ENCODE results near the gene TMEM117.
"Not testable (repeated sequence)": the region's sequence is repeated elsewhere in the genome, so short reads cannot be mapped to it uniquely, and the experiment has no call there.

The TMEM117 gene

DNA sequence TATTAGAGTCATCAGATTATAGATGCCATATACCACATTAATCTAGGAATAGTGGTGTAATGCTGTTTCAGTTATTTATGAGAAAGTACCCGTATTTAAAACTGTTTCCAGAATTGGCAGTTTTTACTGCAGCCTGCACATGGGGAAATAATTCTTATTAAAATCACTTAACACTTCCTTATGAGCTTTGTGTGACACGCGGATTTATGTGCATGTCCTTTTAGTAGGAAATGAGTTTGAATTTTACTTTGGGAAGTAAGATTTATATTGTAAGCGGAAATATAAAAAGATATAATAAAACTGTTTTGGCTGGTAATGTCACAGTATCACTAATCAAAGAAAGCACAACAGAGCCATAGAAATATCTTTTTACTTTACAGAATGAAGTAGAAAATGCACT is 132.9 kb downstream of the TMEM117 start:
- no peak for DNase-seq

DNA sequence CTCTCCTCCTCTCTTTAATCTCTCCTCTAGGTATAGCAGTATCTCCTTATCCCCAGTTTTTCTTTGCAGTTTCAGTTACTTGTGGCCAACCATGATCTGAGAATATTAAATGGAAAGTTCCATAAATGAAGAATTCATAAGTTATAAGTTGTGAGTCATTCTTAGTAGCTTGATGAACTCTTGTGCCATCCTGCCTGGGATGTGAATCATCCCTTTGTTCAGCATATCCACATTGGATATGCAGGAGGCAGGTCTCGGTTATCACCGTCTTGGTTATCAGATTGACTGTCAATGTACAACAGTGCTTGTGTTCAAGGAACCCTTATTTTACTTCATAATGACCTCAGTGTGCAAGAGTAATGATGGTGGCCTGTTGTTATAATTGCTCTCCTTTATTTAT is 134.0 kb downstream of the TMEM117 start:
- DNase-seq: no peak

DNA sequence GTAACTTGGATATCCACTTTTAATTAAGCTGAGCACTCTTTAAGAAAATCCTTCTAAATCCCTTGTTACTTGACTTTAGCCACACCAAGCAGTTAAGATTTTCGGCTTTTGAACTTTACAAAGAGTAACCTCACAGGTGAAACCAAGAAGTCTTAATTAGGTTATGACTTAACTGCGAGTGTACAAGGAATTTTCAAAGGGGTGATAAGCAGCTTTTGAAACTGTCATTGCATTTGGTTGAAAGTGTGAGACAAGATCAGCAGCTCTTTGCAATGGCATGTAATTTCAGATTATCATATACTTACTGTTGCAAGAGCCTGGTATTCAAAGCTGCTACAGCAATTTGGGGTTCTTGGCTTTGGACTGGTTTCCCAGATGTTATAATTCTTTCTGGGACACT is 137.5 kb downstream of the TMEM117 start:
- DNase-seq: no peak

DNA sequence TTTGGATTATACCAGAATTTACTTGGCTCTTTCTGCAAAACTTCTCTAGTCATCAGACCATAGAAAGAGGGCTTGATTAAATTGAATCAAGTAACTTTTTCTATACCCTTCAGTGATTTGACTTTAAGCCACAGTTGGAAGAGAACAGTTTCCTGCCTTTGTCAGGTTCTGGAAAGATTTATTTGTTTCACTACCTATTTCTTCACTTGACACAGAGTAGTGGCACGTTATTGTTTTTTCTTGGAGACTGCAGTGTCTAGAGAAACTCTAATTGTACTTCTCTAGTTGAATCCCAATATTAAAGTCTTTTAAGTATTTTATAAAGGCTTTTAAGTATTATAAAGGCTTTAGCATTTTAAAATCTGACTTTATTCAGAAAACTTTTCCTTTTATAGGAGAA is 138.1 kb downstream of the TMEM117 start:
- no peak for DNase-seq

DNA sequence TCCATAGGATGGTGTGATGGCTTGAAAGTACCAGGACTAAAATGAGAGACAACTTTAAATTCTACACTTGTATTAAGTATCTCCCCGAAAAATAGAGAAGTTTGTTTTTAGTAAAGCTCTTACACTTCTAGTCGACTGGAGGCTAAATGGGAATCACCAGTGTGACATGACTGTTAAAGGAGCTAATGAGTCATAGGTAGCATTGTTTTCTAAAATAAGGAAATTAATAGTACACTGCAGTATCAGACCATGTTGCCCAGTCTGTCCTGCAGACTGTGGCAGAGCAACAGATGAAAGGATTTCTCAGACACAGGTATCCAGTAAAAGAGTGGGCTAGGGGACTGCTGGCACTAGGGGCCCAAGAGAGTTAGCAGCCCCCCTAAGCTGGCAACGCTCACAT is 140.1 kb downstream of the TMEM117 start:
- no peak for DNase-seq

DNA sequence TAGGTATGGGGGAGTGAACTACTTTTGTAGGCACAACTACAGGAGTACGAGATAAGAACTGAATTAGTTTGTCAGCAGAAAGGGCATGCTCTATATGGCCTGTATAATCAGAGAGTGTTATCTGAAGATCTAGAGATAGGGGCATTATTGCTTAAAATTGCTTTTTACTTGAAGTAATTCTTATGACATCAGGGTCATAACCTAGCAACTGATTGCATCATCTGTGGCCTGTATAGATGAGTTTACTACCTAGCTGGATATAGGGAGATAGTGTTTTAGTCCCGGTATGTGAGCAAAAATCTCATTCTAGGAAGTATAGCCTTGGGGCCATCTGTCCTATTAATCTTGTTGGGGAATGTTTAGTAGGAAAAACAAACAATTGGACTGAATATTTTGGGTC is 142.7 kb downstream of the TMEM117 start:
- DNase-seq: no peak

DNA sequence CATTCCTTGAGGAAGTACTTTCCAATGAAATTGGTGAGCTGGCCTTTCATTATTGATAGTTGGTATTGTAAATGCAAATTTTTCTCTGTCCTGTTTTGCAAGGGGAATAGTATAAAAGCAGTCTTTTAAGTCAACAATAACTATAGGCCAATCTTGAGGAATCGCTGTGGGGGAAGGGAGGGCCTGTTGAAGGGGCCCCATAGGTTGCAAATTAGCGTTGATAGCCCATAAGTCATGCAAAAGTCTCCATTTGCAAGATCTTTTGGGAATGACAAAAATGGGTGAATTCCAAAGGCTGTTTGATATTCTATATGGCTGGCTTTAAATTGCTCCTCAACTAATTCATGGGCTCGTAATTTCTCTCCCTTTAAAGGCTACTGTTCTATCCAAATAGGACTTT is 143.6 kb downstream of the TMEM117 start:
- DNase-seq: no peak

DNA sequence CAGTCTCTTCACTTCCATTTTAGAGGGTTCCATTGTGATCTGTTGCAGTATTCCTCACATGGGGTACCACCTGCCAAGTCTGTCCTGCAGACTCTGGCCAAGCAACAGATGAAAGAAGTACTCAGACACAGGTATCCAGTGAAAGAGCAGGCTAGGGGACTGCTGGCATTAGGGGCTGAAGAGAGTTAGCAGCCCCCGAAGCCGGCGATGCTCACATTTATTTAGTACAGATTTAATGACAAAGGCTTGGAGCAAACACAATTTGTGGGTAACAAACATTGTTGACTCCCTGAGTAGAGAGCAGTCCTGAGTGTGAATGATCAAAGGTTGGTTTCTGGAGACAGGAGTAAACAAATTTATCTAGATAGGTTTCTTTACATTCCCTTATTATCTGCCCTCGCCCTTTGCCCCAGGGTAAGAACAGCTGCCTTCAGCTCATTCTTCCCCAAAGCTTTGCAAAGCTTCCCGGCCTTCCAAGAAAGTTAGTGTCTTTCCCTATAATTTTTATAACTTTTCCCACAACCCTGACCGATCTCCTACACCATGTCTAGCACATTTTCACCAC is 144.8 kb downstream of the TMEM117 start:
- no peak for DNase-seq

DNA sequence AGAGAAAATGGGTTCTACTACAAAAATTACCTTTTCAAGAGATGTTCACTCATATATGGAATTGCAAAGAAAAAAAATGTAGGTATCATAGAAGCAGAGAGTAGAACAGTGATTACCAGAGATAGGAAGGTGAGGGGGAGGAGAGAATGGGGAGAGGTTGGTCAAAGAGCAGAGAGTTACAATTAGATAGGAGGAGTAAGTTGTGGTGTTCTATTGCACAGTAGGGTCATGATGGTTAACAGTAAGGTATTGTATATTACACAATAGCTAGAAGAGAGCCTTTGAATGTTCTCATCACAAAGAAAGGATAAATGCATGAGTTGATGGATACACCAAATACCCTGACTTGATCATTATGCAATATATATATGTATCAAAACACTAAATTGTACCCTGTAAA is 145.8 kb downstream of the TMEM117 start:
- no peak for DNase-seq

DNA sequence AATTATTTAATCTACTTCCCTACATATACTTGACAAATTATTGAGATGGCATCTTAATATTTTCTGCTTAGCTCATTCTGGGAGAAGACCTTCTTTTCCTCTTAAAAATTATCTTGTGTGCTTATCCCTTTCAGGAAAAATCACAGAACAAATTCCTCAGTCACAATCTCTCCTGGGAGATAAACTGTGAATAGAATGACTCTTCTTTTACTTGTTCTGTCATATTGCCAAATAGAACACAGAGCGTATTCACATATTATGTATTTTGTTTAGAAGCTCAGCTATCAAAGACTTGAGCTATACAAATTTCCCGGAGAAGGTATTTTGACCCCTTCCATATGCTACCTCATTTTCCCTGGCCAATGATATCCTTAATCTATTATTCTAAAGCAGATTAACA is 146.7 kb downstream of the TMEM117 start:
- no peak for DNase-seq

DNA sequence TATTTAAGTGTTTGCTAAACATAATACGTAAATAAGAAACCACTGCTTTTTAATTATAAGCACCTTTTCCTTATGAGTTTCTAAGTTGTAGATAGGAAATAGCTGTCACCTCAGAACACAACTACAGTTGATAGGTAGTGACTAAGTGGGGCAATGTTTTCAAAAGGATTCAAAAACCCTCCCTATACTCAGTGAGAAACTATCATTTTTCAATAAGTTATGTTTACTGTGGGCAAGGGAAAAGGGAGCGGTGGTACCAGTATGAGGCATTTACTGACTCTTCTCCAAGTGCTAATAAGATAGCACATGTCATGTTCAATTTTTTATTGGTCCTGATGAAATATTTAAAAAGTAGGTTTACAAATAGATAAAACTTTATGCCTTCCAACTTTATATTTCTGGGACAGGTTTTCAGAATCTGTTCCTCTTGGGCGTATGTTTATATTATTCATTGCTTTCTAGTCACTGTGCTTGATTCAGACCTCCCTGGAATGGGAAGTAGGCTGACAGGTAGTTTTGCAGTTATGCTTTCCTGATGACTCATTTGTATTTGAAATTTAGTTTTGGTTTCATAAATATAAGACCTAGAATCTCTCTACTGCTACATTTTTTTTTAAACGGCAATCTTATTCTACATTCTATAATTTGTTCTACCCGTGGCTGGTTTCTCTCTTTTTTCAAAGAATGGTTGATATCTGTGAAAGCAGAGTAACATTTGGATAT is 153.1 kb downstream of the TMEM117 start:
- no peak for DNase-seq

DNA sequence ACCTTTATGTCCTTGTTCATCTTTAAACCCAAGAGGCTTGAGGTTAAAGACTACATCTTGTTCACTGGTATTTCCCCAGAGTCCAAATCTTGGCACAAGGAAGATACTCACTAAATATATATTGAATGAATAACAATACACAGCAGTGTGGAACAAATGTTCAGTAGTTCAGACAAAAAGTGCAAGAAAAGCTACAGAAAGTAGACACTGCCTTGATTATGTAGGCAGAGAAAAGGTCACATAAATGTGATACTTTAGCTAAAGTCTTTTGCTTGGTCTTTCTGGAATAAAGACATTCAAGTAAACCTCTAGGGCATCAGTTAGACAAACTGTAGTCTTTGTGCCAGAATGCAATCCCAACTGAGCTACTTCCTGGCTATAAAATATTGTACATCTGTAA is 157.0 kb downstream of the TMEM117 start:
- no peak for DNase-seq

DNA sequence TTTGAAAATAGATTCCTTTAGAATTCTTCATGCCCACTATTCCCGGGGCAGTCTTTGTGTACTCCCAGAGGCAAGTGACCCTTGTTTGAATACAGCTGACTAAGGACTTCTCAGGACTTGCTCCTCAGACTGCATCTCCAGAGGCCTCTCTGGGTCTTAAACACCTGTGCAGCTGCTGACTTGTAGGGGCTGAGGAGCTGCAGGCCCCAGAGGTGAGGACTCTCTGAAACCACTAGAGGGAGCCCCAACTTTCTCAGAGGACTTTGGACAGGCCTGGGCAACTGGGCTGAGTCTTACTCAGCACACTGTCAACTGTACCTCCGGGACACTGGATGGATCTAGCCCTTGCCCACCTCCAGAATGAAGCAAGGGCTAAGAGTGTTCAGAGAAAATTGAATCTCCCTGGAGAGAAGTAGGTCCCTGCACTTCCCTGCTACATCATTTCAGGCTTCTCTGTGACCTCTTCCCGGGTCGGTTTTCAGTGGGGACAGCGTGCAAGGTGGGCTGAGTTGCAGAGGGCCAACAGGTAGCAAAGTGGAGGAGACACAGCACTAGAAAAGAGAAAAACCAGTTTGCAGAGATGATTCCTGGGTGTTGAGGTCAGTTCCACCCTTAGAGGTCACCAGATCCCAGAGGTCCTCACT is 164.6 kb downstream of the TMEM117 start:
- peak; percentile 34 to 42 for DNase-seq

DNA sequence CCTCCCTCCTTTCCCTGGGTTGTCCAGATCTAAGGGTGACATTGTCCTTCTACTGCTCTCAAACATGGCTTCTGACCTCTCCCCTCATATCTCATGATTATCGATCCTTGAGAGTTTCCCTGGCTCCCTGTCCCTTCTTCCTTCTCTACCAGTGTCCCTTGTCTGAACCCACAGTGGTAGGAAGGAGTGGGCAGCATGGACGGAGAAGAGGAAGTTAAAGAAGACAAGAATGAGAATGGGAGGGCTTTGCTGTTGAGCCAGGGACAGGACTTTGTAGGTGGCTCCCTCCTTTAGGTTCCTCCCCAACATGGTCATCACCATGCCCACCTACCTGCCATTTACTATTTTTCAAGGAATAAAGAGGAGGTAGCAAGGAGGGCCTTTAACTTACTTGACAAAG is 166.7 kb downstream of the TMEM117 start:
- no peak for DNase-seq

DNA sequence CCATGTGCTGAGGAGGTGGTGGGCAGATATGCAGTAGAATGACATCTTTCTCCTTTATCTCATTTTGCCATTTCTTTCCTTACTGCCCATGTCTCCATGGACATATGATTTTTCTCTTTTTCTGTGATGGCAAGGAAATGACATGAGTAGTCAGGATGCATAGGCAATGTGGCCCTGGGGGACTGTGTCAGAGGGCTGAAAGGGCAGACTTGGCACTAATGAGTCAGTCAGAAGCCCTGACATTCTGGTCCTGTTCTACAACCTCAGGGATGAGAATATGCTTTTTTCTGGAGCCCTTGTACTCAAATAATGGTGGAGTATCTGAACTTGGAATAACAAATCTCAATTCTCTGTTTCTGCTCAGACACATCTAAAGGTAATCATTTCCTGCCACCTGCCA is 167.8 kb downstream of the TMEM117 start:
- DNase-seq: no peak

DNA sequence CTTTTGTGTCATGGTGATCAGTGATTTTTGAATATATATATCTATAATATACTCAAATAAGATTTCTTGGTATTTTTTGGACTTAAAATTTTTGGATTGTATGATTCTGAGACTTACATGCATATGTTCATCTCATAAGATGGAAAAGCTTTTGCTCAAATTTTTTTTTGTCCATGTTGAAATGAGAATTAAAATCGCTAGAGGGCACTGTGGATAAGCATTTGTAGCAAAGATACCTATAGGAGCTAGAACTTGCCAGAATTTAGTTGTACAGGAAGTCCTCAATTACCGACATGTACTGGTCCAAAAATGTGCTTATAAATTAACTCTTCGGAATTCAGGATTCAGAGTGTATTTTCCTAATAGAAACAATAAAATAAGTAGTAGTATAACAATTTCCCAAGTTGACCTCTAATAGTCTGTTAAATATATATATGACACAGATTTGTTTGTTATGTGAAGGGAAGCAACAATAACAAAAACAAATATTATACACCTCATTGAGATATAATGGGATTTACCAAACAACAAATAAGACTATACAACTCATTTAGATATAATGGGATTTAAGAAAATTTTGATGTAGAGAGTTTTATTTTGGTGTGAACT is 179.6 kb downstream of the TMEM117 start:
- peak; percentile 33 to 39 for DNase-seq

DNA sequence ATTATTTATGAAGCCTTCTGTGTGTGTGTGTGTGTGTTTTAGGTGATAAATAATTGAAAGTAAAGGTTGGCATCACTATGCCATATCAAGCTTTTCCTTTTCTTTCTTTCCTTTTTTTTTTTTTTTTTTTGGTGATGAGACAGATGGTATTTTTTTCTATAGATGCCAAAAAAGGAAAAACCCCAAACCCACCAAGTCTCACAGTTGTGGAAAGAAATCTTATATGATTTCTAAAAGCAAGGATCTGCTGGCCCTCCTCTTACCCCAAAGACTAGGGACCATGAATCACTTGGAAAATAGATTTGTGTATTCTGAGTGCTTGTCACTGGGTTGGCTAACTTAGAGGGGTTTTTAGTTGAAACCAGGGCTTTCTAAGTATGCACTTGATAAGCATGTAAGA is 181.3 kb downstream of the TMEM117 start:
- no peak for DNase-seq

DNA sequence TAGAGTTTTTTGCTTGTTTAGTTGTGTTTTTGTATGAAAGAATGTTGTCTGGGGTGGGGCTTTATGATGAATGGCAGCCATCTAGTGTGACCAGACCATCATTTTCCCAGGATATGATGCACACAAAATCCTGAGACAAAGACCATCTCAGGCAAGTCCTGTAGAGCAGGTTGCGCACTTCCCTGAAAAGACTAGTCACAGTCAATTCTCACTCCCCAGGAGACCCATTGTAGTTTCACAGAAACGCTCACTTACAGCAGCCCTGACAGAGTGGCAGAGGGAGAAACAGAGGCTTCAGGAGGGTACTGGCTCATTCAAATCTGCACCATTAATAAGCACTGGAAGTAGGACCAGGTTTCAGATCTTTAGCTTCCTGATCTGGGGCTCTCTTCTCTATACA is 183.2 kb downstream of the TMEM117 start:
- DNase-seq: no peak

DNA sequence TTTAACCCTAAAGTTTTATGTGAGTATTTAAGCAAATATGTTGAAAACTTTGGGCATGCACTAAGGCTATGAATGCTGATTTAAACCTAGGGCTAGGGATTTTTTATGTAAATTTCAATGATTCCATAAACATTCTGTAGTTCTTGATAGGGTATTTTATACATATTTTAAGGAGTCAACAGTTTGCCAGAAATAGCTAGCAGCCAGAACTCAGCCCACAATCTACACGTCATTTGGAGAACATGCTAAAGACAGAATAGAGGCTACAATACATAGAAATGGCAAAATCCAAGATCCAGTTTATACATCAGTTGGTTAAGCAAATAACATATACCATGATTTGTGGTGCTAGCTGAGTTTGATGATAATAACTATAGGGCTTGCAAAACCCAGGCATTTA is 184.7 kb downstream of the TMEM117 start:
- no peak for DNase-seq

DNA sequence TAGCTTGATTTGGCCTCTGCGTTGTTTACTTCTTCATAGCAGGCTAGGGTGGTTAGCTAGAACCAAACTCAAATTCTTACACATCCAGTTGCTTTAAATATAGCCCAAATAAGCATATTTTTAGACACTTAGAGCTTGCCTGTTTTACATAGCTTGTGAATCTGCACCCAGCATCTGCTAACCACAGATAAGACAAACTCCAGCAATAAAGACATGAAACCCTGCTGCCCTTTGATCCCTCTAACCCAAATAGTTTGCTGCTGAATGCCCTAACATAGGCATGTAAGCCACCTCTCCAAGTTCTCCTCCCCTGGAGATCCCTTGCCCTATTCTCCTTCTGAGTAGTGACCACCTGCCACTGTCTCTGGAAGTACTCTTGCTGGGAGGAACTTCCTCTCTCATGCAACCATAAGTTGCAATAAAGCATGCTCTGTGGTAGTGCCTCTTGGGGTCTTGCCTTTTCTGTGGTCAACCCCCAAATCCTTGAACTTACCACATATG is 185.6 kb downstream of the TMEM117 start:
- no peak for DNase-seq

DNA sequence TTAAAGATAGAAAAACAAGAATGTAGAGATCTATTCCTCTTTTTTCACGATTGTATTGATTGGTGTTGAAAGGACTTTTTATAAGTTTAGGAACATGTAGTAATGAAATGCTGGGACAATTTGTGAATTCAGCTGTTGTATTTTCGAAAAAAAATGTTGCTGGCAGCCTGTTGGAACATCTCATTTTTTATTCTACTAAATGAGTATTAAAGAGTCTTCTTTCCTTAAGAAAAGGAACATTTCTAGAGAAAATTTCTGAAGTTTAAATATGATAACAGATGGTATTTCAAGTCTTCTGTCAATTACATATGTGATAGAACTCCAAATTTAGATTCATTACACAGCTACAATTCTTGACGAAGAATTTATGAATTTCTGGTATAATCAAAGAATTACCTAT is 189.6 kb downstream of the TMEM117 start:
- no peak for DNase-seq

DNA sequence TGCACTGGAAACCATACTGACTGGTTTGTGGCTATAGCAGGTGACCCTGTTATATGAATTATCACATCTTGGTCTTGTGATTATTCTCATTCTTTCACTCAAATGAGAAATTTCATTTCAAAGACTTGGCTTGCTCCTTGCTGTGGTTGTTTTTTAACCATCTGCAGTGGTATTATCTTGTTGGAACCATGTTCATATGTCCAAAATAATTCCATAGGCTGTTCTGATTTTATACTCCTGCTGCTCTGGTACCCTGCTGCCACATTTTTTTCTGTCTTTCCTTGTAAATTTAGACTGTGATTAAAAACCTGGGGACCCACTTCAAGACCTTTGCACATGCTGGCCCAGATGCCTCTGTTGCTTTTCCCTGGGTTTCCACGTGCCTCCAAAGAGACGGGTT is 190.2 kb downstream of the TMEM117 start:
- no peak for DNase-seq

DNA sequence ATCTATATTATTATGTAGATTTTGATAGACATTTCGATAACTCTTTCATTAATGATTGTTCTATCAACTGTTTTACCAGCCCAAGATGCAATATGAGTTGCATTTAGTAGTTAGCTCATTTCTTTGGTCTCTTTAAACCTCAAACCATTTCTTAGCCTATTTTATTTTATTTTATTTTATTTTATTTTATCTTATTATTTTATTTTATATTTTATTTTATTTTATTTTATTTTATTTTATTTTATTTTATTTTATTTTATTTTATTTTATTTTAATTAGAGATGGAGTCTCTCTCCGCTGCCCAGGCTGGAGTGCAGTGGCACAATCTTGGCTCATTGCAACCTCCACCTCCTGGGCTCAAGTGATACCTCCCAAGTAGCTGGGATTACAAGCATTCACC is 191.0 kb downstream of the TMEM117 start:
- not testable (repeated sequence) for DNase-seq

DNA sequence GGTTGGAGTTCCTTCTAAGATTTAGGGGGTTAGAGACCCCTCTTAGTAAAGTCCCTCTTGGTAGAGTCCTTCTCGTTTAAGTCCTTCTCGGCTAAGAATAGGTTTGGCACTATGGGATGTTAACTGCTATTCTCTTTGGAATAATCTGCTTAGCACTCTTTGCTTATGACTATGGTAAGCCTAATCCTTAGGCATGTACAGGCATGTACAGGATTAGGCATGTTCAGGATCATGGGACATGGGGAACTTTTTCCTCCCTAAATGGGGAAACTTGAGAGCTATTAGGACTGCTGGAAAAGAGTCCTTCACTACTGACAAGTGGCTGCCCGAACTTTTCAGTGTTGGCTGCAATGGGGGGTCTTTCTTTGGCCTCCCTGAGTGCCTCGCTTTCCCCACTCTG is 193.3 kb downstream of the TMEM117 start:
- no peak for DNase-seq
